GM21360 (cell line): ENCODE measurements around the gene KCNN1.
"Not testable (repeated sequence)": the region's sequence is repeated elsewhere in the genome, so short reads cannot be mapped to it uniquely, and the experiment has no call there.

Experiments
- ATAC-seq: cut with Tn5 transposase; IDR thresholded peaks from one replicate; pipeline ENCODE4 v1.9.1; 2021; ENCODE audit warnings: mild to moderate bottlenecking, moderate library complexity; ENCODE audit not compliant: unreplicated experiment

The KCNN1 gene

DNA sequence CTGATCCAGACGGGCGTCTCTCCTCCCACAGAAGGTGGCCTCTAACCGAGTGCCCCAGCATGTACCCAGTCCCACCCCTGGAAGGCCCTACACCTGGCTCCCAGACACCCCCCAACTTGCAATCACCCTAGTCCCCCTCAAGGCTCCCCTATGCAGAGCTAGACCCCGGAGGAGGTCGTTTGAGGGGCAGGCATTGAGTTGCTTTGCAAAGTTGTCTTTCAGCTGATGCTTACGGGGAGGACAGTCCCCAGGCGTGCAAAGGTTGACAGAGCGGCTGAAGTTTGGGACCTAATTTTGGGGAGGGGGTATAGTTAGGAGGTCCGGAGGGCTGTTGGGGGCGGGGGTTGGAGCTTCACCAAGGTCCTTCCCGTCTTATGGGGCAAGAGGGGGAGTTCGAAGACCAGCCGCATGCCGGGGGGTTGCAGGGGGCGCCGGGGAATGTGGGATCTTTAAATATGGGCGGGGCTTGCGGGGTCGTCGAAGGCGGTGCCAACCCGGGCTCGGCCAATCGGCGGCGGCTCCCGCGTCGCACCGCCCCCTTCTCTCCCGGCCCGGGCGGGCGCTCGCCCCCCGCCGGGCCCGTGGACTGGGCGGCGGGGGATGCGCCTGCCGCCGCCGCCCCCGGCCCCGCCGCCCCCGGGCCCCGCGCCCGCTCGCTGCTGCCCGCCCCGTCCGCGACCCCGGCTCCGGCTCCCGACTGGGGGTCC, at the start of gene KCNN1:
Gene KCNN1 (plus strand): TSS at position 558 of the 707 bp plus-strand sequence. CDS start 6,782 bp downstream, outside the sequence.
- ATAC-seq = no peak

DNA sequence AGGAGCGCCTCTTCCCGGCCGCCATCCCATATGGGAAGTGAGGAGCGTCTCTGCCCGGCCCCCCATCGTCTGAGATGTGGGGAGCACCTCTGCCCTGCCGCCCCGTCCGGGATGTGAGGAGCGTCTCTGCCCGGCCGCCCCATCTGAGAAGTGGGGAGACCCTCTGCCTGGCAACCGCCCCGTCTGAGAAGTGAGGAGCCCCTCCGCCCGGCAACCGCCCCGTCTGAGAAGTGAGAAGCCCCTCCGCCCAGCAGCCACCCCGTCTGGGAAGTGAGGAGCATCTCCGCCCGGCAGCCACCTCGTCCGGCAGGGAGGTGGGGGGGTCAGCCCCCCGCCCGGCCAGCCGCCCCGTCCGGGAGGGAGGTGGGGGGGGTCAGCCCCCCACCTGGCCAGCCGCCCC, 48.8 kb upstream of the KCNN1 start:
- not testable (repeated sequence) for ATAC-seq

DNA sequence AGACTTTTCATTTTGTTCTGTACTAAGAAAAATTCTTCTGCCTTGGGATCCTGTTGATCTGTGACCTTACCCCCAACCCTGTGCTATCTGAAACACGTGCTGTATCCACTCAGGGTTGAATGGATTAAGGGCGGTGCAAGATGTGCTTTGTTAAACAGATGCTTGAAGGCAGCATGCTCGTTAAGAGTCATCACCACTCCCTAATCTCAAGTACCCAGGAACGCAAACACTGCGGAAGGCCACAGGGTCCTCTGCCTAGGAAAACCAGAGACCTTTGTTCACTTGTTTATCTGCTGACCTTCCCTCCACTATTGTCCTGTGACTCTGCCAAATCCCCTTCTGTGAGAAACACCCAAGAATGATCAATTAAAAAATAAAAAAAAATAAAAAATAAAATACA, 47.8 kb upstream of the KCNN1 start:
- ATAC-seq = not testable (repeated sequence)

DNA sequence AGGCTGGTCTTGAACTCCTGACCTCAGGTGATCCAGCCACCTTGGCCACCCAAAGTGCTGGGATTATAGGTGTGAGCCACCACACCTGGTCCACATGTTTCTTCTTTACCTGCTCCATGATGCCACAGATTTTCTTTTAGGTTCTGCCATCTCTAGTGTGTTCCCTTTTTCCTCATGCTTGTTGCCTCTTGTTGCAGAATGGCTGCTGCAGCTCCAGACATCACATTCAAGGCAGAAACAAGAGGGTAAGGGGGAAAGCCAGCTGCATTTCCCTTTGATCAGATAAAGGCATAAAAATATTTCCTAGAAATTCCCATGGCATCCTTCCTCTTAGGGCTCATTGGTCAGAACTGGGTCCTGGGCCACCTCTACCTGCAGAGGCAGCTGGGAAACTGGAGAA, 46.4 kb upstream of the KCNN1 start:
- ATAC-seq = no peak

DNA sequence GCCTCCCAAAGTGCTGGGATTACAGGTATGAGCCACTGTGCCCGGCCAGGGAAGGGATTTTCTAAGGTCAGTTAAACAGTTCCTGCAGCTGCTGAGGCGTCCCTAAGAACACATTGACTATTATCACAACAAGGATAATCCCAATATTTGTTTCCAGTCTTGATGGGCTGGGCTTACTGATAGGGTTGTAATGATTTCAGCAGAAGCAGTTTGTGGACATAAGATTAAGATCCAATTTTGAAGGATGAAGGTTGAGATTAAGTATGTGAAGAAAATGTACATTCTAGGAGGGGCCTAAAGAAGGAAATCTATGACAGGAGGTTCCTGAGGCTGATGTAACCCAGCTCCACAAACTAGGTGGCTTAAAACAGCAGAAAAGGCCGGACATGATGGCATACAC, 44.8 kb upstream of the KCNN1 start:
- no peak for ATAC-seq

DNA sequence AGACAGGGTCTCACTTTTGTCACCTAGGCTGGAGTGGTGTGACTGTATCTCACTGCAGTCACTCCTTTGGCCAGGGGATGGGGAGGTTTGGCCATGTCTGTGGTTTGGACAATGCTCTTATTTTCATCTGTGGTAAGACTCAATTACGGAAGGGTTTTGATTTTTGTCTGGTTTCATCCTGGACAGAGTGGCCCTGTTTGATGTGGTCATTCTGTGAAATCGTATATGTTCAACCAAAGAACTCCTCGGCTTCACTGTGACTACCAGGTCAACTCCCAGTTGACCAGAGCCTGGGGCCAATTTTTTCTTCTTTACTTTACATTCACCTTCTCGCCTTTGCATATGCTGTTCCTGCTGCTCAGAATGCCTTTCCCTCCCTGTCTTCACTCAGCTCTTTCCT, 40.9 kb upstream of the KCNN1 start:
- ATAC-seq = no peak

DNA sequence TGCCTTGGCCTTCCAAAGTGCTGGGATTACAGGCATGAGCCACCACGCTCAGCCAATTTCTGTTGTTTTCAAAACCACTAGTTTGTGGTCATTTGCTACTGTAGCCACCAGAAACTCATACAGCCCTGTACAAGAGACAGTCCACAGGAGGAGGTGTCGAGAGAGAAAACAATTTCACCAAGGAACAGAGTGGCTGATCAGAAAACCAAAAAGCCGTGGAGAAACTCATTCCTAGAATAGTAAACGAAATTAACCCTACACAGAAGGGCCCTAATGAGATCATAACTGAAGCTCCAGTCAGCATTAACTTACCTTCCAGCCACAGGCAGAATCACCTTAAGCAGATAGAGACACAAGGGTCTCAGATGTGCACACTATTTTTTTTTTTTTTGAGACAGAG, 37.9 kb upstream of the KCNN1 start:
- ATAC-seq = no peak

DNA sequence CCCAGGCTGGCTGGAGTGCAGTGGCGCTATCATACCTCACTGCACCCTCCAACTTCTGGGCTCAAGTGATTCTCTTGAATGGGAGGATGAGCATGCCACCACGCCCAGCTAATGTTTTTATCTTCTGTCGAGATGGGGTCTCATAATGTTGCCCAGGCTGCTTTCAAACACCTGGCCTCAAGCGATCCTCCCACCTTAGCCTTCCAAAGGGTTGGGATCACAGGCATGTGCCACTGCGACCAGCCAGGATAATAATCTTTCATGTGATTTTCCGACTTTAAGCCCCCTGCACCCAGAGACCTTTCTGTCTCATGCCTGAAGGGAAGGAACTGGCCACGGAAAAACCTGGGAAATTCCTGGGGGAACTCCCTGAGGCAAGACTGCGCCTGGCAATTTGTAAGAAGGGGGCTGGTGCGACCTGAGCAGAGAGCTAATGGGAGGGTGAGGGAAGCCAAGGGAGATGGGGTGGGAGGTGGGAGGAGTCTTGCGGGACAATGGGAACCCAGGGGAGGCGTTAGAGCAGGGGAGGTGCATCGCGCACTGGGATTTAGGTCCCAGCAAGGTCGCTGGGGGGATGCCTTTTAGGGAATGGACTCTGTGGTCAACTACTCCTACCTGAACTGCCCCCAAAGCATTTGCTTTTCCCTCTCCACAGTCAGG, 35.2 kb upstream of the KCNN1 start:
- ATAC-seq = no peak

DNA sequence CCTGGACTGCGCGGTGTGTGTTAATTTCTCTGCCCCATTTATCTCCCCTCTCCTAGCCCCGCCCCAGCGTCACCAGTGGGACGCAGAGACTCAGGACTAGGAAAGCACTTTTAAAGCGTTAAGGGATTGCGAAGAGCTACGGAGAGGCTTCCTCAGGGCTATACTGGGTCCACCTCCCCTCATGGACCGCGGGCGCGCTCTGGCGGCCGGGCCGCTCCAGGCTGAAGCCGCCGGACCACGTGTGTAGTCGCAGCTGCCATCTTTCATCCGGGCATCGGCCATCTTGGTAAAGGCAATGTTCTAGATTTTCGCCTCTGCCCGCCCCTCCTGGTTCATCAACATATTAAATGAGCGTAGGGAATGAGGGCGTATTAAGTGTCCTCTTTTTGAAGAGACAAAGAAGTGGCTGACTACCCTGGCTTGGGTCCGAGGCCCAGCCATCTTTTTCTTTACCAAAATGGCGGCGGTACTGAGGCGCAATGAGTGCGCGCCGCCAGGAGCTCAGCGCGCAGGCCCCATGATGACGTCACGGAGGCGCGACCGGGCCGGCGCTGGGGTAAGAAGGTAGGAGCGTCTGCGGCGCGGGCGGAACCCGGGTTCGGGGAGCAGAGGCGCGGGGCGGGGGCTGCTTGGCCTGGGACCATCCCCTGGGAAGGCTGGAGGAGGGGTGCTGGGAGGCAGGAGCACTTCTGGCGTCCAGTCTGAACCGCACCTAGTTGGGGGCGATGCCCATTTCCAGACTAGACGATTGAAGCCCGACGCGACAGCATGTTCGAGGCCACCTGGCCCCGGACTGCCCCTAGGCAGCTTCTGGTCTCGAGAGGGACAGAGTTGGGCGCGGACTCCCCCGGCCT, 34.2 kb upstream of the KCNN1 start, which contains the start of gene CCDC124:
Gene CCDC124 (plus strand): TSS at position 531 of the 854 bp plus-strand sequence. CDS start 3,406 bp downstream, outside the sequence.
- ATAC-seq = peak; percentile 75

DNA sequence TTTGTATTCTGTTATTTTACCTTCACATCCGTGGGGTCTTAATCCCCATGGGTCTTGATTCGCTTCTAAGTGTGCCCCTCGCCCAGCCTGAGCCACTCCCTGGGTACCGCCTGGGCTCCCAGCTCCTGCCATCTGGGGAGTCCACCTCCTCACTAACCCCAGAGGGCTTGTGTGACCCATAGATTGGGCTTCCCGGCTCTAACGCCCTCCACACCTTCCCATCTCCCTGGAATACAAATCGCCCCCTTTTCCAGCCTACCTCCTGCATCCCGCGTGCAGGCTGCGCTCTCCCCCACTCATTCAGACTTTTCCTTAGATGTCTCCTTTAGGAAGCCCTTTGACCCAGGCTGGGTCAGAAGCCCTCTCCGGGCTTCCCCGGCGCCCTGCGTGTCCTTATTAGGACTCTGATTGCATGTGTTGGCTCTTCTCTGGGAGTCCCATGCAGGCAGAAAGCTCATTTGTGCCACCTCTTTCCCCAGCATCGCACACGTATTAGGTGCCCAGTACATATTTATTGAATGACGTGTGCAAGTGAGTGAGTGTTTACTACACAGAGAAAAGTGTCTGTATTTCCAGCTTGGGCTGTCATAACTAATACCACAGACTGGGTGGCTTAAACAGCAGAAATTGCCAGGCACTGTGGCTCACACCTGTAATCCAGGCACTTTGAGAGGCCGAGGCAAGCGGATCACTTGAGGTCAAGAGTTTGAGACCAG, 33.3 kb upstream of the KCNN1 start:
- ATAC-seq = no peak

DNA sequence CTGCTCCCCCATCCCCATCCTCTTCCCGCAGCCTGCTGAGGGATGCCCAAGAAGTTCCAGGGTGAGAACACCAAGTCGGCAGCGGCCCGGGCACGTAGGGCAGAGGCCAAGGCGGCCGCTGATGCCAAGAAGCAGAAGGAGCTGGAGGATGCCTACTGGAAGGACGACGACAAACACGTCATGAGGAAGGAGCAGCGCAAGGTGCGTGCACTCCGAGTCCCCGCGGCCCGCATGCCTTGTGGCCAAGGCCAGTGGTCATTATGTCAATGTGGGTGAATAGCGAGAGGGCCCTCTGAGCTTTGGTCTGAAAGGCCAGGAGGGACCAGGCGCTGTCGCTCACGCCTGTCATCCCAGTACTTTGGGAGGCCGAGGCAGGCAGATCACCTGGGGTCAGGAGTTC, 30.5 kb upstream of the KCNN1 start:
- ATAC-seq = no peak

DNA sequence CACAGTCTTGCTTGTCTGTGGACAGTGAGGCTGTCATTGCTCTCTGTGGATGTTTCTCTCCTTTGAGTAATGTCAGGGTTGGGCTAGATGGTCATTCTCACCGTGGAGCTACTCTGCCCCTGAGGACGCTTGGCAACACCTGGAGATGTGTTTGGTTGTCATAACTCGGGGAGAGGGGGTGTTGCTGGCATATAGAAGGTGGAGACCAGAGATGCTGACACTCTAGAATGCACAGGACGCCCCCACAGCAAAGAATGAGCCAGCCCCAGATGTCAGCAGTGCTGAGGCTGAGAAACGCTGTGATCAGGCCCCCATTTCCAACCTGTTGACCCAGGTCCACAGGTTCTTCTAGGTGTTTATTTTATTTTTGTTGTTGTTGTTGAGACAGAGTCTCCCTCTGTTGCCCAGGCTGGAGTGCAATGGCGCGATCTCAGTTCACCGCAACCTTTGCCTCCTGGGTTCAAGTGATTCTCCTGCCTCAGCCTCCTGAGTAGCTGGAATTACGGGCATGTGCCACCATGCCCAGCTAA, 29.5 kb upstream of the KCNN1 start:
- ATAC-seq = no peak

DNA sequence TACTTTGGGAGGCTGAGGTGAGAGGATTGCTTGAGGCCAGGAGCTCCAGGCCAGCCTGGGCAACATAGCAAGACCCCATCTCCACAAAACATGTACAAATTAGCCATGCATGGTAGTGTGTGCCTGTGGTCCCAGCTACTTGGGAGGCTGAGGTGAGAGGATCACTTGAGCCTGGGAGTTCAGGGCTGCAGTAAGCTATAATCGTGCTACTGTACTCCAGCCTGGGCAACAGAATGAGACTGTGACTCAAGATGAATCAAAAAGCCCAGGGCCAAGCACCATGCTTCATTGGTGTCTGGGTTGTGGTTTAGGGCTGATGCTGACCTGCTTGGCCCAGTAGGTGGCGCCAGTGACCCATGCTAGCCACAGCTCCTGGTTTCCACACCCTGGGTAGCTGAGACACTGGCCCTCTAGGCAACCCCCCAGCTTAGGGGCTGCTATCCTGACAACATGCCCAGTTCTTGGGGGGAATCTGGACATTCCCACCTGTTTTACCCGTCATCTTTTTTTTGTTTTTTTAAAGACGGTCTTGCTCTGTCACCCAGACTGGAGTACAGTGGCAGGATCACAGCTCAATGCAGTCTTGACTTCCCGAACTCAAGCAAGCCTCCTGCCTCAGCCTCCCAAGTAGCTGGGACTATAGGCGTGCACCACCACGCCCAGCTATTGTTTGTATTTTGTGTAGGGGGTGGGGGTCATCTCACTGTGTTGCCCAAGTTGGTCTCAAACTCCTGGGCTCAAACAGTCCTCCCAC, 28.6 kb upstream of the KCNN1 start:
- ATAC-seq = no peak

DNA sequence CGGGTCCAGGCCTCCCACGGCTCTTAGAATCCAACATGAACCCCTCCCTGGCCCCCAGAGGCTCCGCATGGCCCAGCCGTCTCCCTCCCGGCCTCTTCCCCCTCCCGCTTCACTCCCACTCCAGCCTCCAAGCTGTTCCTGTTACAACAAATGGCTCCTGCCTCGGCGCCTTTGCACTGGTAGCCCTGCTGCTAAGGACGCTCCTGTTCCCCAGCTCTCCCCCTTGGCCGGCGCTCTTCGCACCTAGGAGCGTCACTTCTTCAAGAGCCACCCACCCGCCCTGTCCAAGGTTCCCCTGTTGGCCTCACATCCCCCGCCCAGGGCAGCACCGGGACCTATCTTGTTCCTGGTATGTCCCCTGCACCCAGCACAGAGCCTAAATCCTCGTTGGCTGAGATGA, 24.7 kb upstream of the KCNN1 start:
- no peak for ATAC-seq

DNA sequence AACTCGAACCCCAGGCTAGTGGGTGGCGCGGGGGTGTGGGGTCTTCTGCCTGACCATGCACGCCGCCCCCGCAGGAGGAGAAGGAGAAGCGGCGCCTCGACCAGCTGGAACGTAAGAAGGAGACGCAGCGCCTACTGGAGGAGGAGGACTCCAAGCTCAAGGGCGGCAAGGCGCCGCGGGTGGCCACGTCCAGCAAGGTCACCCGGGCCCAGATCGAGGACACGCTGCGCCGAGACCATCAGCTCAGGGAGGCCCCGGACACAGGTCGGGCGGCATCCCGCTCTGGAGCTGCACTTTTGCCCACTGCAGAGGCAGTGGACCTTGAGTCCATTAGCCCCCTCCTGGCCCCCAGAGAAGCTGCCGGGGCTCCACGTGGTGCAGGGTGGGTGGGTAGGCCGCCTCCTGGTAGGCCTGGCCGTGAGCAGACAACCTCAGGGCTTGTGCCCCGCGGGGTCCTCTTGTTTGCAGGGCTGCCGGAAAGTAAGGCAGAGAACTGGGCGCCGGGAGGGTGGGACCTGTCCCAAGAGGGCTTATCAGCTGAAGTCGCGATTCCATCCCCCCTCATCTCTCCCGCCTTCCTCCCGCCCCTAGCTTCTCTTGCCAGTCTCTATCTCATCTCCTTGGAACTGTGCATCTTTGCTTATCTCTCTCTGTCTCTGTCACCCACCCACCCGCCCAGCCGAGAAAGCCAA, 24.2 kb upstream of the KCNN1 start:
- ATAC-seq = no peak

DNA sequence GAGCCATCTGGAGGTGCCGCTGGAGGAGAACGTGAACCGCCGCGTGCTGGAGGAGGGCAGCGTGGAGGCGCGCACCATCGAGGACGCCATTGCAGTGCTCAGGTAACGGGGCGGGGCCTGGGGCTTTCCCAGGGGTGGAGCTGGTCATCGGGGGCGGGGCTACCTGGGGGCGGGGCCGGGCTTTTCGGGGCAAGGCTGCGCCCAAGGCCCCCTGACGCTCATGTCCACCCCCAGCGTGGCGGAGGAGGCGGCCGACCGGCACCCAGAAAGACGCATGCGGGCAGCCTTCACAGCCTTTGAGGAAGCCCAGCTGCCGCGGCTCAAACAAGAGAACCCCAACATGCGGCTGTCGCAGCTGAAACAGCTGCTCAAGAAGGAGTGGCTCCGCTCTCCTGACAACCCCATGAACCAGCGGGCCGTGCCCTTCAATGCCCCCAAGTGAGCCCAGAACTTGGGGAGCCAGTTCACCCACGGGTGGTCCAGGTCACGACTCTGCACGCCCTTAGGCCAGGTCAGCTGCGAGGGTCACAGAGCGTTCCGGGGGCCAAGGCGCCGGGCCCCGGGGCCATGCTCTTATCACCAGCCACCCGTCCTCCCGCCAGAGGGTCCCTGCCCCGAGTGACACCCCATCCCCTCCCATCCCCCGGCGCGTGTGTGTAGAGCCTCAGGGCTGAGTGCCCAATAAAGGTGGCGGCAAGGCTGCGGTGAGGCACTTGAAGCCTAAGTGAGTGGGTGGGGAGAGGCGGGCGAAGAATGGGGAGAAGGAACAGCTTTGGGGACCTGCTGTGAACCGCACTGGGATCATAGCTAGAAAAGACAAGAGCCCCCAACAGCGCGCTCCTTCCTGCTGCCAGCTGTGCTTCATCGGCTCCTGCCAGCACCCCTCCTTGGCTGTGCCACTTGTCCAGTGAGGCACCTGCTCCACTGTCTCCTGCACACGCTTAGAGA, 23.4 kb upstream of the KCNN1 start:
- ATAC-seq = no peak

DNA sequence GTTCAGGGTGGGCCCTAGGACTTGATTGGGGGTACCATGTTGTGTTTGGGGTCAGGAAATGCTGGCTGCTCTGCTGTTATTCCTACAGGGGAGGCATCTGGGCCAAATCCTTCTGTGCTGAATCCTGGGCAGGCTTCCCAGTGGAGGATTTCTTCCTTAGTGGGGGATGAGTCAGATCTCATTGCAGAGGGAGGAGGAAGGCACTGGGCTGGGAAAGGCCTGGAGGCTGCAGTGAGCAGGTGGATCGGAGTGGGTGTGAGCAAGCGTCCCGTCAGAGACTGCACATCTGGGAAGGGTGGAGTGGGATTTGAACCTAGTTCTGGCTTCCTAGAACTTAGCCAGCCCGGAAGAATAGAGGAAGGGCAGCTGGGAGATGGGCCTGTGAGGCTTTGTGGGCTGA, 22.6 kb upstream of the KCNN1 start:
- no peak for ATAC-seq
